Measurements from ENCODE around the gene AKAP9.

DNA sequence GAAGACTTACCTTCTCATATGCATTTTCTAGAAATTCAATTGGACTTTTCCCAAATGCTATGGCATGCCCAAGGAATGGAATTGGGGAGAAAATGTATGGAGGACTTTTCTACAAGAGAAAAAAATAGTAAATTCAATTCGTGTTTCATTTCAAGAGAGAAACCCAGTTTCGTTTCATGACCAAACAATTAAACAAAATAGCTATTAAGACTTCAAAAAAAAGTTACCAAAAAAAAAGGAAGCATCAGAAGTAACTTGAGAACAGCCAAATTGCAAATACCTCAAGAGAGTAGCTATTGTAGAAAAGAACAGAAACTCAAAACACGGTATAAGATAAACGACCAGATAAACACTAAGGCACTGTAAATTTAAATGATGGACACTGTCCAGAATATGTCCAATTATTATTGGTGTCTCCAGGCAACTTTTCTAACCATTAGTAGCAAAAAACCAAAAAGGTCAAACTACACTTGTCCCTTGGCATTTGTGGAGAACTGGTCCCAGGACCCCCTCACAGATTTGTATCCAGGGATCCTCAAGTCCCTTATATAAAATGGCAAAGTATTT is 191.2 kb downstream of the AKAP9 start:
- TF ChIP-seq, protein P1, sequence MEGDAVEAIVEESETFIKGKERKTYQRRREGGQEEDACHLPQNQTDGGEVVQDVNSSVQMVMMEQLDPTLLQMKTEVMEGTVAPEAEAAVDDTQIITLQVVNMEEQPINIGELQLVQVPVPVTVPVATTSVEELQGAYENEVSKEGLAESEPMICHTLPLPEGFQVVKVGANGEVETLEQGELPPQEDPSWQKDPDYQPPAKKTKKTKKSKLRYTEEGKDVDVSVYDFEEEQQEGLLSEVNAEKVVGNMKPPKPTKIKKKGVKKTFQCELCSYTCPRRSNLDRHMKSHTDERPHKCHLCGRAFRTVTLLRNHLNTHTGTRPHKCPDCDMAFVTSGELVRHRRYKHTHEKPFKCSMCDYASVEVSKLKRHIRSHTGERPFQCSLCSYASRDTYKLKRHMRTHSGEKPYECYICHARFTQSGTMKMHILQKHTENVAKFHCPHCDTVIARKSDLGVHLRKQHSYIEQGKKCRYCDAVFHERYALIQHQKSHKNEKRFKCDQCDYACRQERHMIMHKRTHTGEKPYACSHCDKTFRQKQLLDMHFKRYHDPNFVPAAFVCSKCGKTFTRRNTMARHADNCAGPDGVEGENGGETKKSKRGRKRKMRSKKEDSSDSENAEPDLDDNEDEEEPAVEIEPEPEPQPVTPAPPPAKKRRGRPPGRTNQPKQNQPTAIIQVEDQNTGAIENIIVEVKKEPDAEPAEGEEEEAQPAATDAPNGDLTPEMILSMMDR (IDR thresholded peaks at IDR 0.05), result no peak
- TF ChIP-seq POLR2A (IDR thresholded peaks at IDR 0.05) (no peak), POLR2AphosphoS5 (IDR thresholded peaks at IDR 0.05) (no peak), EP300 (IDR thresholded peaks at IDR 0.05) (no peak)

Measured in upper lobe of left lung (tissue), 4 donors.